HG02759 (cell line): ENCODE measurements around the gene PNLIPRP3.

Experiments
- ATAC-seq: cut with Tn5 transposase; IDR thresholded peaks from one replicate; pipeline ENCODE4 v1.9.1; 2021; ENCODE audit warnings: mild to moderate bottlenecking, moderate library complexity; ENCODE audit not compliant: unreplicated experiment

The PNLIPRP3 gene

GRCh38 chr10:116504786-116505185 is 77.1 kb downstream of the PNLIPRP3 start:
- ATAC-seq, result no peak

GRCh38 chr10:116510565-116510964 is 82.9 kb downstream of the PNLIPRP3 start:
- no peak for ATAC-seq

- ATAC-seq, result no peak
Observed at GRCh38 chr10:116511365-116511764, 83.7 kb downstream of the PNLIPRP3 start.

- ATAC-seq, result peak; percentile 64
Observed at GRCh38 chr10:116521424-116522290, 94.0 kb downstream of the PNLIPRP3 start.

GRCh38 chr10:116522803-116523381 is 95.2 kb downstream of the PNLIPRP3 start:
- ATAC-seq, result no peak

GRCh38 chr10:116524736-116525135 is 97.1 kb downstream of the PNLIPRP3 start:
- ATAC-seq, result no peak

GRCh38 chr10:116526219-116526618 is 98.6 kb downstream of the PNLIPRP3 start:
- no peak for ATAC-seq
